Hepatocyte (in vitro differentiated cells): ENCODE data around the gene HES1. TPM values are rescaled to one million over a fixed set of nuclear protein-coding genes. Genes with fewer than 3 reads are reported as not detected.

Source experiments
- DNase-seq: peaks from one replicate; pipeline ENCODE4 v3.0.0-alpha.2; 2016; ENCODE audit warnings: low spot score
- H2AFZ ChIP-seq: fragments of 200-600 bp; sonication (generic); 2 replicates; pipeline ENCODE4 v1.6.0; 2016; ENCODE audit warnings: antibody characterized with exemption, mild to moderate bottlenecking
- H3K27ac ChIP-seq: fragments of 200-600 bp; sonication (generic); 2 replicates; pipeline ENCODE4 v1.5.1; 2016; ENCODE audit warnings: mild to moderate bottlenecking
- H3K27me3 ChIP-seq: fragments of 200-600 bp; sonication (generic); 2 replicates; pipeline ENCODE4 v1.6.1; 2016
- H3K36me3 ChIP-seq: fragments of 200-600 bp; sonication (generic); replicated peaks from 2 replicates; pipeline ENCODE4 v1.5.1; 2016; ENCODE audit warnings: low read depth; ENCODE audit not compliant: insufficient read depth
- H3K4me1 ChIP-seq: fragments of 200-600 bp; sonication (generic); 2 replicates; pipeline ENCODE4 v1.5.1; 2016; ENCODE audit warnings: mild to moderate bottlenecking, moderate library complexity; ENCODE audit not compliant: insufficient read depth
- H3K4me2 ChIP-seq: fragments of 200-600 bp; sonication (generic); 2 replicates; pipeline ENCODE4 v1.6.0; 2016
- H3K4me3 ChIP-seq: fragments of 200-600 bp; sonication (generic); 2 replicates; pipeline ENCODE4 v1.5.1; 2016; ENCODE audit warnings: mild to moderate bottlenecking
- H3K79me2 ChIP-seq: fragments of 200-600 bp; sonication (generic); 2 replicates; pipeline ENCODE4 v1.6.0; 2017; ENCODE audit warnings: mild to moderate bottlenecking
- H3K9me2 ChIP-seq: fragments of 200-600 bp; sonication (generic); replicated peaks from 2 replicates; pipeline ENCODE4 v1.6.0; 2017; ENCODE audit warnings: mild to moderate bottlenecking; ENCODE audit not compliant: insufficient read depth
- H3K9me3 ChIP-seq: fragments of 200-600 bp; sonication (generic); 2 replicates; pipeline ENCODE4 v1.5.1; 2016; ENCODE audit warnings: low read depth, mild to moderate bottlenecking
- H4K20me1 ChIP-seq: fragments of 200-600 bp; sonication (generic); 2 replicates; pipeline ENCODE4 v1.6.0; 2016; ENCODE audit warnings: mild to moderate bottlenecking; ENCODE audit not compliant: insufficient read depth, poor library complexity, severe bottlenecking
- CTCF ChIP-seq: fragments of 200-600 bp; sonication (generic); IDR thresholded peaks from 2 replicates; pipeline ENCODE4 v1.5.1; 2016; ENCODE audit warnings: antibody characterized with exemption, mild to moderate bottlenecking; ENCODE audit not compliant: poor library complexity
- EZH2 ChIP-seq: fragments of 200-600 bp; sonication (generic); IDR thresholded peaks from 2 replicates; pipeline ENCODE4 v1.6.1; 2016; ENCODE audit warnings: antibody characterized with exemption, mild to moderate bottlenecking, borderline replicate concordance
- EZH2phosphoT487 ChIP-seq: fragments of 200-600 bp; sonication (generic); IDR thresholded peaks from one replicate; pipeline ENCODE4 v1.6.1; 2018; ENCODE audit warnings: antibody characterized with exemption, mild to moderate bottlenecking, low read depth, moderate library complexity; ENCODE audit not compliant: unreplicated experiment, severe bottlenecking
- WGBS: methylation state at CpG from one replicate; pipeline ENCODE4 v1.1.6; 2016; ENCODE audit warnings: low lambda C conversion rate; ENCODE audit errors: missing lambda C conversion rate; 5-methylcytosine and 5-hydroxymethylcytosine counted together
- polyA plus RNA-seq: library from polyadenylated mRNA; unstranded; fragments of >200 nt; fragmentation: Nextera tagmentation; extraction: Ambion mirVana; gene quantifications from 2 replicates; pipeline ENCODE4 v1.2.1, GENCODE V29; 2016
- total RNA-seq: library from RNA; depleted of rRNA; stranded (reverse); fragments of >200 nt; gene quantifications from 2 replicates; pipeline ENCODE4 v1.2.3, GENCODE V29; 2014

HES1 gene
- total and polyA plus RNA-seq, 2 experiments from 2014 or later = 131 to 136 TPM

DNA sequence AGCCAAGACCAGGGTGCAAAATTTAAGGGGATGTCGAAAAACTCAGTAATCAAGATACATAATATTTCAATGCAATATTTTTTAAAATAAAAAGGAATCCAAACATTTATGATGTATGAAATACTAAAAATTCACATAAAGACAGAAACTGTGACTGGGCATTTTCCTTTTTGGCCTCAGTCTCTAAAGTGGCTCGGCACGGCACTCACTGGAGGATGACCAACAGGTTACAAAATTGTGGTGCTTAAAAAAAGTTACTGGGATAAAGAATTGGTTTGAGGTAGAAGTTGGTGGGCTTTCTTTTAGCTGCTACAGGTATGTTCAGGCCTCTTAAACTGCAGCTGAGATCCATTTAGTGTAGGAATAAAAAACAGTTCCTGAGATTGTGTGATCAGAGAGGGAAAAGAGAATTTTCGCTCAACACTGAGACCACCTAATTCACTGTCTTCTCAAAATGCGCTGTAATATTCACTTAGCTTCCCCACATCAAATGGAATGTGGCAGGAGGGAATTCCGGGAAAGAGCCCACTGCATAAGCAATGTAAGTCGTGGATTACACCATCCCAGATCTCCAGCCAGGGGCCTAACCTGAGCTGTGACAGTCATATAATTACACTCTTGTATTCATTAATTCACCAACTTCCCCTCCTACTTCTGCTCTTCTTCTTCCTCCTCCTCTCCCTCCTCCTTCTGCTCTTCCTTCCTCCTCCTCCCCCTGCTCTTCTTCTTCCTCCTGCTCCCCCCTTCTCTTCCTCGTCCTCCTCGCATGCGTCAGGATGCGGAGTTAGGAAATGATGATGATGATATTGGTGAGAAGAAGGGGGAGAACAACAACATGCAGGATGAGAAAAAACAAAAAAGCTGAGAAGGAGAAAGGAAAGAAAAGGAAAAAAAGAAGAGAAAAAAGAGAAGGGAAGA, 45.9 kb downstream of the HES1 start:
- WGBS = 87% methylated on average over 11 of the region's 11 CpGs
- Histone ChIP-seq H3K9me2 (no peaks in the 10 kb centered on the region), H3K79me2 (no peaks in the 10 kb centered on the region), H2AFZ (no peak overlapping the region), H3K36me3 (no peaks in the 10 kb centered on the region), H4K20me1 (no peaks in the 10 kb centered on the region), H3K4me1 (peaks cover 16% of the 10 kb centered on the region), H3K27ac (no peak overlapping the region), H3K4me2 (no peak overlapping the region), H3K4me3 (no peak overlapping the region), H3K27me3 (no peaks in the 10 kb centered on the region), H3K9me3 (no peaks in the 10 kb centered on the region)
- TF ChIP-seq EZH2phosphoT487 = no peak
- TF ChIP-seq CTCF = no peak
- no peak for TF ChIP-seq EZH2
- no peak for DNase-seq

GRCh38 chr3:194183271-194183670, 47.3 kb downstream of the HES1 start:
- H3K27ac ChIP-seq = no peak overlapping the region
- peaks cover 14% of the 10 kb centered on the region for H3K4me1 ChIP-seq
- H3K9me3 ChIP-seq = no peaks in the 10 kb centered on the region
- H3K79me2 ChIP-seq = no peaks in the 10 kb centered on the region
- H3K36me3 ChIP-seq = no peaks in the 10 kb centered on the region
- WGBS = 92% methylated on average over 4 of the region's 4 CpGs
- no peak overlapping the region for H3K4me2 ChIP-seq
- no peaks in the 10 kb centered on the region for H3K27me3 ChIP-seq
- H3K9me2 ChIP-seq = no peaks in the 10 kb centered on the region
- H2AFZ ChIP-seq = no peak overlapping the region
- no peaks in the 10 kb centered on the region for H4K20me1 ChIP-seq
- no peak for DNase-seq
- no peak for TF ChIP-seq CTCF
- no peak for TF ChIP-seq EZH2
- TF ChIP-seq EZH2phosphoT487 = no peak
- no peak overlapping the region for H3K4me3 ChIP-seq

GRCh38 chr3:194184265-194184751, 48.4 kb downstream of the HES1 start:
- WGBS = 17% methylated on average over 4 of the region's 4 CpGs
- H3K9me3 ChIP-seq = no peaks in the 10 kb centered on the region
- H3K9me2 ChIP-seq = no peaks in the 10 kb centered on the region
- no peaks in the 10 kb centered on the region for H3K27me3 ChIP-seq
- no peak overlapping the region for H3K4me3 ChIP-seq
- DNase-seq = no peak
- no peaks in the 10 kb centered on the region for H4K20me1 ChIP-seq
- peak overlapping the region; percentile 23 for H2AFZ ChIP-seq
- H3K4me2 ChIP-seq = peak overlapping the region; percentile 18
- TF ChIP-seq EZH2 = no peak
- TF ChIP-seq EZH2phosphoT487 = no peak
- TF ChIP-seq CTCF = no peak
- H3K79me2 ChIP-seq = no peaks in the 10 kb centered on the region
- H3K27ac ChIP-seq = peak overlapping the region; percentile 69
- H3K36me3 ChIP-seq = no peaks in the 10 kb centered on the region
- peaks cover 19% of the 10 kb centered on the region for H3K4me1 ChIP-seq
